ENCODE data around the gene DDX1. TPM values are rescaled to one million over a fixed set of nuclear protein-coding genes. Genes with fewer than 3 reads are reported as not detected.

Gene DDX1
- total and polyA plus RNA-seq, 2 donors (not counting 1 experiment from before 2014, with no cell fraction given) = 54.3 to 176 TPM

GRCh38 chr2:15599994-15600393, 8.3 kb downstream of the DDX1 start:
- Histone ChIP-seq H3K27me3 (ENCODE audit: control insufficient read depth, insufficient read depth, low read length) (no peaks in the 10 kb centered on the region), H3K4me1 (ENCODE audit: control insufficient read depth, extremely low read depth, insufficient read depth, low read length) (no peaks in the 10 kb centered on the region), H3K9me3 (ENCODE audit: control insufficient read depth, insufficient read depth, low read depth, low read length) (no peaks in the 10 kb centered on the region), H3K27ac (ENCODE audit: insufficient read depth, low read length) (no peak overlapping the region), H3K4me3 (replicated peaks in 1 of 4; ENCODE audit: control extremely low read depth in 1 of 4, insufficient read depth in 1 of 4, low read depth in 3 of 4, low read length in 4 of 4) (no peak overlapping the region), H3K36me3 (ENCODE audit: control insufficient read depth, insufficient read depth, low read length) (peaks cover 21% of the 10 kb centered on the region), H3K4me2 (ENCODE audit: extremely low read depth, insufficient read depth, low read length) (no peak overlapping the region), H3K79me2 (ENCODE audit: control insufficient read depth, insufficient read depth, low read length) (peaks cover 7% of the 10 kb centered on the region), H4K20me1 (ENCODE audit: control insufficient read depth, extremely low read depth, insufficient read depth, low read length) (no peaks in the 10 kb centered on the region), H3K9ac (ENCODE audit: insufficient read depth, low read length) (no peak overlapping the region), H2AFZ (ENCODE audit: low read length) (no peak overlapping the region)
- DNase-seq (ENCODE audit: low read depth in 2 of 2) = no peak
- no peak for TF ChIP-seq CTCF (conservative IDR thresholded peaks at IDR 0.05 in 1 of 2, IDR thresholded peaks at IDR 0.05 in 1 of 2; ENCODE audit: low read depth in 1 of 2, low read length in 2 of 2)
- TF ChIP-seq EZH2 (IDR thresholded peaks at IDR 0.05; ENCODE audit: low read length, missing control alignments) = no peak

- Histone ChIP-seq H3K27me3 (ENCODE audit: control insufficient read depth, insufficient read depth, low read length) (no peaks in the 10 kb centered on the region), H3K27ac (ENCODE audit: insufficient read depth, low read length) (no peak overlapping the region), H3K79me2 (ENCODE audit: control insufficient read depth, insufficient read depth, low read length) (no peaks in the 10 kb centered on the region), H4K20me1 (ENCODE audit: control insufficient read depth, extremely low read depth, insufficient read depth, low read length) (no peaks in the 10 kb centered on the region), H3K4me3 (replicated peaks in 1 of 4; ENCODE audit: control extremely low read depth in 1 of 4, insufficient read depth in 1 of 4, low read depth in 3 of 4, low read length in 4 of 4) (no peak overlapping the region), H3K9me3 (ENCODE audit: control insufficient read depth, insufficient read depth, low read depth, low read length) (no peaks in the 10 kb centered on the region), H3K4me1 (ENCODE audit: control insufficient read depth, extremely low read depth, insufficient read depth, low read length) (no peaks in the 10 kb centered on the region), H2AFZ (ENCODE audit: low read length) (no peak overlapping the region), H3K4me2 (ENCODE audit: extremely low read depth, insufficient read depth, low read length) (no peak overlapping the region), H3K9ac (ENCODE audit: insufficient read depth, low read length) (no peak overlapping the region), H3K36me3 (ENCODE audit: control insufficient read depth, insufficient read depth, low read length) (peaks cover 21% of the 10 kb centered on the region)
- no peak for DNase-seq (ENCODE audit: low read depth in 2 of 2)
- TF ChIP-seq CTCF (conservative IDR thresholded peaks at IDR 0.05 in 1 of 2, IDR thresholded peaks at IDR 0.05 in 1 of 2; ENCODE audit: low read depth in 1 of 2, low read length in 2 of 2) (no peak), EZH2 (IDR thresholded peaks at IDR 0.05; ENCODE audit: low read length, missing control alignments) (no peak)
These were observed 10.0 kb downstream of the DDX1 start for GRCh38 chr2:15601681-15602080.

GRCh38 chr2:15602393-15602792, 10.7 kb downstream of the DDX1 start:
- Histone ChIP-seq H2AFZ (ENCODE audit: low read length) (no peak overlapping the region), H3K27me3 (ENCODE audit: control insufficient read depth, insufficient read depth, low read length) (no peaks in the 10 kb centered on the region), H3K9ac (ENCODE audit: insufficient read depth, low read length) (no peak overlapping the region), H3K36me3 (ENCODE audit: control insufficient read depth, insufficient read depth, low read length) (peaks cover 21% of the 10 kb centered on the region), H3K79me2 (ENCODE audit: control insufficient read depth, insufficient read depth, low read length) (no peaks in the 10 kb centered on the region), H3K27ac (ENCODE audit: insufficient read depth, low read length) (no peak overlapping the region), H3K4me1 (ENCODE audit: control insufficient read depth, extremely low read depth, insufficient read depth, low read length) (no peaks in the 10 kb centered on the region), H3K4me2 (ENCODE audit: extremely low read depth, insufficient read depth, low read length) (no peak overlapping the region), H3K9me3 (ENCODE audit: control insufficient read depth, insufficient read depth, low read depth, low read length) (no peaks in the 10 kb centered on the region), H4K20me1 (ENCODE audit: control insufficient read depth, extremely low read depth, insufficient read depth, low read length) (no peaks in the 10 kb centered on the region), H3K4me3 (replicated peaks in 1 of 4; ENCODE audit: control extremely low read depth in 1 of 4, insufficient read depth in 1 of 4, low read depth in 3 of 4, low read length in 4 of 4) (no peak overlapping the region)
- TF ChIP-seq EZH2 (IDR thresholded peaks at IDR 0.05; ENCODE audit: low read length, missing control alignments) (no peak), CTCF (conservative IDR thresholded peaks at IDR 0.05 in 1 of 2, IDR thresholded peaks at IDR 0.05 in 1 of 2; ENCODE audit: low read depth in 1 of 2, low read length in 2 of 2) (no peak)
- DNase-seq (ENCODE audit: low read depth in 2 of 2) = no peak
